SW 1271 (cell line): ENCODE results near the gene TRIM62.
"Not testable (repeated sequence)": the region's sequence is repeated elsewhere in the genome, so short reads cannot be mapped to it uniquely, and the experiment has no call there.

Experiments
- DNase-seq, 2 experiments: peaks; one replicate each; lab custom pipeline; 2025; lab: John Stamatoyannopoulos, UW

Gene TRIM62

GRCh38 chr1:33132549-33132948, 49.3 kb downstream of the TRIM62 start:
- DNase-seq: no peak

GRCh38 chr1:33131191-33131590, 50.7 kb downstream of the TRIM62 start:
- no peak for DNase-seq

GRCh38 chr1:33130297-33130696, 51.5 kb downstream of the TRIM62 start:
- DNase-seq: no peak

GRCh38 chr1:33128781-33129180, 53.1 kb downstream of the TRIM62 start:
- DNase-seq: no peak

- DNase-seq: peak; percentile 89 to 96
These were observed 54.6 kb downstream of the TRIM62 start for GRCh38 chr1:33127001-33127823.

- DNase-seq: no peak
These were observed 55.3 kb downstream of the TRIM62 start for GRCh38 chr1:33126411-33127000.

- not testable (repeated sequence) for DNase-seq
These were observed 57.2 kb downstream of the TRIM62 start for GRCh38 chr1:33124647-33125046.

DNA sequence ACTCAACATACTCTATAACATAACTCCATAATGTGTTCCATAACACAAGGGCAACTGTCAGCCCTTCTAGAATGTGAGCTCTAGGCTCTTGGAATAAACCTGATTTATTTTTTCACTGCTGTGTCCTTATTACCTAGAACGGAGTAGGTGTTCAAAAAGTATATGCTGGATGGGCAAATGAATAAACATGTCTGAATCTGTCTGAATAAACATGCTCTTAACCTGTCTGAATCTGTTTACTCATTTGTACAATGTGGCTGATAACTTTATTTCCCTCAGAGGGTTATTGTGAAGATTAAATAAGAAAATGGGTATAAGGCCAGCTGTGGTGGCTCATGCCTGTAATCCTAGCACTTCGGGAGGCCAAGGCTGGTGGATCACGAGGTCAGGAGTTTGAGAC, 58.6 kb downstream of the TRIM62 start:
- DNase-seq: no peak

GRCh38 chr1:33122483-33123178, 59.2 kb downstream of the TRIM62 start:
- DNase-seq: no peak

DNA sequence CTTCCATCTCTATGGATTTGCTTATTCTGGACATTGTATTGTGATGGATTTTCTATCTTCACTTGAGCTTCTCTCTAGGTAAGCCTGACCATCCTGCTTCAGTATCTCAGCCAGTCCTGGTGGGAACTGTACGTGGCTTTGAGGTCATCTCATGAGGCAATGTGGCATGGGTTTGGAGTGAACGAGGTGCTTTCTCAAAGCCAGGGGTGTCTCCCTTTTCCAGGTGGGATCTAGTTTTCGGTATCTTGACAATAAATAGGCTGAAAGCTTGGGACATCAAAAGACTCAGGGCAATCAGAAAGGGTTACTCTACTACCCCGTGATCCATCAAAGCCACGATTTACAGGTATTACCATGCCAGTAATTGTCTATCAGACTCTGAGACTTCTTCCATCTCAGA, 60.1 kb downstream of the TRIM62 start:
- DNase-seq: no peak

- DNase-seq: no peak
These were observed 61.2 kb downstream of the TRIM62 start for GRCh38 chr1:33120436-33121231.

DNA sequence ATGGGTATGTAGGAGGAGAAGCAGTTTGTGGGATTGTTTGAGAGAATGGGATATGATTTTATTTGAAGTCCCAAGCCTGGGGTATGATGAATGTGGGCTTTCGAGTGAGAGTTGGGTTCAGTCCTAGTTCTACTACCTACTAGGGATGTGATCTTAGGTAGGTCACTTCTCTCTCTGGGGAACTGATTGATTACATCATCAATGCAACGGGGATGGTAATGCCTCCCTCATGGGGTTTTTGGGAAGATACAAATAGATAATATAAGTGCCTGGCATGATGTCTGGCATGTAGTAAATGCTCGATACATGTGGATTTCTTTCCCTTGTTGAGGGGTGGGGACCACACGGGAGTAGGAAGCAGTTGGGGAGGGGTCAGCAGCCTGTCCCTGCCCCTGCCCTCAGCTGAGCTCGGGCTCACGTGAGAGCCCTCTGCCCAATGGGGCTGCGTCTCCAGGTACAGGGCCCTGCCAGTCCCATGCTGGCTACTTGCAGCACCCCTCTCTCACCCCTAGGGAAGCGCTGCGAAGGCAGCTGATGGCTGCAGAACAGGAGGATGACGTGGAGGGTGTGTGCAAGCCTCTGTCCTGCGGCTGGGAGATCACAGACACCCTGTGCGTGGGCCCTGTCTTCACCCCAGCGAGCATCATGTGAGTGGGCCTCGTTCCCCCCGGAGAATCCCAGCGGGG, 62.2 kb downstream of the TRIM62 start:
- no peak for DNase-seq

GRCh38 chr1:33119050-33119449, 62.8 kb downstream of the TRIM62 start:
- no peak for DNase-seq

GRCh38 chr1:33118274-33118673, 63.6 kb downstream of the TRIM62 start:
- DNase-seq: no peak

DNA sequence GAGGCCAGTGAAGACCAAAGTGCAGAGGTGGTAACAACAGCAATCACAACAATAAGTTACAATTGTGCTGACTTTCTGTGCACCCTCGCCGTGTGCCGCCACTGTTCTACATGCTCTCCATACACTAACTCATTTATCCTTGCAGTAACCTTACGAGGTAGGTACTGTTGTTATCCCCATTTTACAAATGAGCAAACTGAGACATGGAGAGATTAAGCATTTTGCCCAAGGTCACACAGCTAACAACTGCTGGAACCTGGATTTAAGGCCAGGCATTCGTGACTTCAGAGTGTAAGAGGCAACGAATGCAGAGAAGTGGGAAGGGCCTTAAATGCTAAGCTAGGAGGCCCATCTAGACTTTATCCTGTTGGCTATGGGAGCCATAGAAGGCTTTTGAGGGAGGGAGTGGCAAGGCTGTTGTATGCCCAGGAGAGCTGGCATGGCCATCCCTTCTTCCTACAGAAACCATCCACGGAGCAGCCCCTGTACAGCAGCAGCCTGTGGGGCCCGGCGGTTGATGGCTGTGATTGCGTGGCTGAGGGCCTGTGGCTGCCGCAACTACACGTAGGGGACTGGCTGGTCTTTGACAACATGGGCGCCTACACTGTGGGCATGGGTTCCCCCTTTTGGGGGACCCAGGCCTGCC, 64.3 kb downstream of the TRIM62 start:
- DNase-seq: no peak

DNA sequence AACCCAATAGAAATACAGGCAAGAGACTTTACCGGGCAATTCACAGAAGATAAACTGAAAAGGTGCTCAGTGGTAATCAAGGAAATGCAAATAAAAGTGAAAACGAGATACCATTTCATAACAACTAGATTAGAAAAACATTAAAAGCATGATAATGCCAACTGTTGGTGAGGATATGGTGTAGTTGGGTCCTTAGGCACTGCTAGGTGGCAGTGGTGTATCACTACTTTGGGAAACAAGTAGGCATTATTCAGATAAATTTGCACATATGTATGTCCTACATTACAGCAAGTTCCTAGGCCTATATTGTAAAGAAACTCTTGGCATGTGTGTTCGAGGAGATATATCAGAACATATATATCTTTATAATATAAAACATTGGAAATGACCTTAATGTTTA, 69.9 kb downstream of the TRIM62 start:
- peak in 1 of 2 experiments; percentile 14 for DNase-seq

DNA sequence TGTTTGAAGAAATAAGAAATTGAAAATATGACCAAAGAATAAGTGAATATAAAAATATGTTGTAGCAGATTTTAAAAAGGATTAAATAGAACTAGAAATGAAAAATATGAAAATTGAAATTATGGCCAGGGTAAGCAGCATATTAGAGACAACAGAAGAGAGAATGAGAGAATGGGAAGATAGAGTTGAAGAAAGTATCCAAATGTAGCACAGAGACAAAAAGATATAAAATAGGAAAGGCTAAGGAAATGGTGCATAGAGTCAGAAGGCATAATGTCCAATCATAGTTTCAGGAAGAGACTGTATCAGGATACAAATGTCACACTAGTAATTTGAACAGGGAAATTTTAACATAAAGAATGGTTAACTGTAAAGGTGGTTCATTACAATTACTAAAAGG, 71.4 kb downstream of the TRIM62 start:
- no peak for DNase-seq

DNA sequence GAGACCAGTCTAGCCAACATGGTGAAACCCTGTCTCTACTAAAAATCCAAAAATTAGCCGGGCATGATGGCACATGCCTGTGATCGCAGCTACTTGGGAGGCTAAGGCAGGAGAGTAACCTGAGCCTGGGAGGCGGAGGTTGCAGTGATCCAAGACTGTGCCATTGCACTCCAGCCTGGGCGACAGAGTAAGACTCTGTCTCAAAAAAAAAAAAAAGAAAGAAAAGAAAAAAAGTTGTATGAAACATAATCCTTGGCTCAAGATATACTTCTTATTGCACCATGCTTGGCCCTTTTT, 81.8 kb downstream of the TRIM62 start:
- DNase-seq: not testable (repeated sequence)

DNA sequence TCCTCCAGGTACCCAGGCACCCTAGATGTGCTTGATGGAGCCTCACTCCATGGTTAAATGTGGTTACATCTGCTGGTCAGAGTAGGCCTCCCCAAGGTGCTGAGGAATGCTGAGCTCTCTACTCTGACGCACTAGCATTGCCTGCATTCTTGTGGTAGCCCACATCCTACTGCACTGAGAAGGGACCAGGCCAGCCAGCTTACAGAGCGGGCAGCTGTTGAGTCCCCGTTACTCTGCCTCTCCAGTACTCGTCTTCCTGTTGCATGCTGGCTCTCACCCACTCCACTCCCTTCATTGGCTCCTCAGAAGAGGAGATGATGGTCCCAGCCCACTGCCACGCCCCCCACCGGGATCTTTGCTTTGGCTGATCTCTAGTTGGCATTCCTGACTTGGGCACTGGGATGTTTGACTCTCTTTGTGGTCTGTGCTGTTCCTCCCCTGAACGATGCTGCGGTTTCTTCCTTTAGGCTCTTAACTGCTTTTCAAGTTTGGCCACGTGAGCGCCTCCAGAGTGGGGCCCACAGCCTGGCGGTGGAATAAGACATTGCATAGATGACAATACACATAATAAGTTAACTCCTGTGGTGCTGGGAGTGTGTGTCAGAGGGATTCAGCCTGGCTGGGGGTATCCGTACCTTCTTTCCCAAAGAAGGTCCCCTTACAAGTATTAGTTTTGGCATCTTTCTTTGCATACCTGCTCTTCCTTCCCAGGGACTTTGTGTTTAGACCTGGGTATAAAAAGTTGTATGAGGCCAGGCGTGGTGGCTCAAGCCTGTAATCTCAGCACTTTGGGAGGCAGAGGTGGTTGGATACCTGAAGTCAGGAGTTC, 82.3 kb downstream of the TRIM62 start:
- peak; percentile 97 to 99 for DNase-seq

DNA sequence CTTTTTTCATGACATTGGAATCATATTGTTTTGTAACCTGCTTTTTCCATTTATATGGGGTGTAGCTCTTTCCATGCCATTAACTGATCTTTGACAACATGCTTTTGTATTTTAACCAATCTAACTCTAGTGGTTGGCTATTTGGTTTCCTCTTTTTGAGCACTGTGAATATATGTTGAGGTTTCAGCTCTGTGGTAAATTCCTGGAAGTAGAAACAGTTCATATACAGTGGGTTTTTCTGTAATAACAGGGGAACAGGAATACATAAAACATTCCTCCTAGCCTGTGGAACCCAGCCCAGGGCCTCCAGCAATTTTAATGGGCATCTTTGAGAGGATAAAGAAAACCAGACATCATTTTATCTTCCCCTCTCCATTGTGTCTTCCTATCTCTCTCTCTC, 83.5 kb downstream of the TRIM62 start:
- no peak for DNase-seq
